LNCaP clone FGC (cell line): ENCODE data around the gene KIAA0753.

Experiments
- DNase-seq: peaks from one replicate; pipeline ENCODE4 v3.0.0-alpha.2; 2011; ENCODE audit warnings: low read depth
- H3K4me3 ChIP-seq: 2 replicates; pipeline ENCODE4 v1.5.1; 2011; ENCODE audit warnings: mild to moderate bottlenecking, low read depth, low read length, control low read depth
- CTCF ChIP-seq: IDR thresholded peaks from 2 replicates; pipeline ENCODE4 v1.5.1; 2012; ENCODE audit warnings: mild to moderate bottlenecking; ENCODE audit not compliant: control insufficient read depth, insufficient read depth; ENCODE audit errors: extremely low read depth

Gene KIAA0753

GRCh38 chr17:6654841-6655731, 14.6 kb upstream of the KIAA0753 start:
- no peak overlapping the region for H3K4me3 ChIP-seq
- no peak for DNase-seq
- TF ChIP-seq CTCF: no peak

- TF ChIP-seq CTCF: no peak
- DNase-seq: no peak
- peak overlapping the region; percentile 86 for H3K4me3 ChIP-seq
Measured at GRCh38 chr17:6651919-6652452, 11.5 kb upstream of the KIAA0753 start.

DNA sequence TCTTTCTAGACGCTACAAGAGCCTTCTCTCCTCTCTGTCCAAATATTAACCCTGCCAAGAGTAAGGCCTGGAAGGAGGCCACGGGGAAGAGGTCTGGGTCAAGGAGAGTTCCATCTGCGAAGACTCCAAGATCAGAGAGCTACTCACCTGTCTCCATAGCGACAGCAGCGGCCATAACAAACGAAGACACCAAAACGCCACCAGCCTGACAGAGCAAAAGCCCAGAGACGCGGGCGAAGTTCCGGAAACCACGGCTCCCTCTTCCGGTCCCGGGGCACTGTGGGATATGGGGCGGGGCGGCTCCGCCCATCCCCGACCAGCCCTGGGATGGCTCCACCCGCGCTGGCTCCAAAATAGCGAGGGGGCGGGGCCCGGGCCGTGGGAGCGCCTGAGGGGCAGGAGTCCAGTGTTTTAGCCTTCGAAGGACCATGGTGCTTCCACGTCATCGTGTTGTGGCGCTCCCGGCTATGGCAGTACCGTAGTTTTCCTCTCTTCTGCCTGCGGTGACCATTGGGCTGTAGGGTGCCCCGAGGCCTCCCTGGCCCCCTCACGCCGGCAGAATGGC, 10.9 kb upstream of the KIAA0753 start, which contains the start of the genes C17orf100 and MED31:
C17orf100 (plus strand) TSS at position 409 of the 565 bp plus-strand sequence; CDS start at position 561, 152 bp downstream.
MED31 (minus strand) TSS at position 252 of the 565 bp plus-strand sequence; CDS start at position 175, 77 bp downstream.
- H3K4me3 ChIP-seq: peak within 1 kb of the TSS; percentile 86
- peak; percentile 84 for DNase-seq
- TF ChIP-seq CTCF: no peak

GRCh38 chr17:6648181-6648580, 7.7 kb upstream of the KIAA0753 start:
- no peak for DNase-seq
- TF ChIP-seq CTCF: peak; percentile 45
- H3K4me3 ChIP-seq: no peak overlapping the region

DNA sequence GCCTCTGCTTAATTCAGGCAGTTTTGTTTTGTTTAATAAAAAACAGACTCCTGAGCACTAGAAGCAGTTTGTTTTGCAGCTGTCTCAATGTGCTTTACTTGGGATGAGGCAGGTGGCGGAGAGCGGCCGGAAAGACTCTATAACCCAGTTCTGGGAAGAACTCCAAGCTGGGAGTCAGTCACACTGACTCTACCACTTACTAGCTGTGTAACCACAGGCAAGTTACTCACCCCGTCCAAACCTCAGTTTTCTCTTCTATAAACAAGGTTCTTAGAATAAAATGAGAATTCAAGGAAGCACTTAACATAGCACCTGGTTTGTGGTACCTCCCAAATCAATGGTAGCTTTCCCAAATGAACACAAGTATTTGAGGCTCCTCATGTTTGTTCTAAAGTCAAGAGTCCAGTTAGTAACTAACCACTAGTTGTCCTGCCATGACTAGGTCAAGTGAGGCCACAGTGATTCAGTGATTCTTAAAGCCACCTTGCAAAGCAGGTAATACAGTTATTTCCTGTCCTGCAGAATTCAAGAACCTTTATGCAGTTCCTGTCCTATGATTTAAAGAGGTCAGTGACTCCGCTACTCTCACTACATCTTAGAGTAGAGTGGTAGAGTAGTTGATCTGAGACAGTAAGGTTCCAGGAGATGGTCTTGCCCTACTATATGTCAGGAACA, 3.1 kb upstream of the KIAA0753 start:
- no peak for DNase-seq
- no peak overlapping the region for H3K4me3 ChIP-seq
- TF ChIP-seq CTCF: no peak

GRCh38 chr17:6642592-6642991, 2.1 kb upstream of the KIAA0753 start:
- DNase-seq: no peak
- TF ChIP-seq CTCF: no peak
- no peak overlapping the region for H3K4me3 ChIP-seq
